ENCODE data around the gene TBC1D24. TPM values are rescaled to one million over a fixed set of nuclear protein-coding genes. Genes with fewer than 3 reads are reported as not detected.

TBC1D24 gene
- 9.1 and 12.6 TPM in 2 replicates for total RNA-seq

DNA sequence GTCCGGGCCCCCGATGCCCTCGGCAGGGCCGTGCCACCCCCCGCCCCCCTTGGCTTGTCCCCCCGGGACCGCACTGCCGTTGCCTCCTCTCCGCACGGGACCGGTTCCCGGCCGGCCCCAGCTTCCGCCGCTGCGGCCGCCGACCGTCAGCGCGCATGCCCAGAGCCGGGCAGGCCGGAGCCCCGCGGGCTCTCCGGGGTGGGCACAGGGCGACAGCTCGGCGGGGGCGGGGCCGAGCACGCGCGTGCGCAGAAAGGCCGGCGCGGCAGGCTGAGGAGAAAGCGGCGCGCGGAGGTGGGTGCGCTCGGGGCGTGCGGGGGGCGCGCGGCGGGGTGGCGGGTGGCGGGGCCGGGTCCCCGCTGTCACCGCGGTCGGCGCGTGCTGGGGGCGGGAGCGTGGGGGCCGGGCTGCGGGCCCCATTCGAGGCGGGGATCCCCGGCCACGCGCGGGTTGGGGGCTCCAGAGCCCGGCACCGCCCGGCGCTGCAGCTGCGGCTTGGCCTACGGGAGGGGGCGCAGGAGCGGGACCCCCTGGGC, at the start of gene TBC1D24:
TBC1D24 (plus strand) TSS at position 251 of the 536 bp plus-strand sequence. CDS start 21,022 bp downstream, outside the sequence.
- no peaks in the 10 kb centered on the region for H3K9me3 Mint-ChIP-seq
- DNase-seq = peak; percentile 89
- ChIA-PET POLR2A (interaction anchor here (0.6 to 2.3 kb wide), 12 partner anchors 12 to 510 kb away, joined by 3 to 18 read pairs (median 4); partner anchors contain the start of genes AMDHD2, PGP, RPS2 and TEDC2), CTCF (interaction anchor here (0.9 to 1.4 kb wide), 2 partner anchors 13 to 45 kb away, joined by 3 read pairs; no protein-coding TSS in a partner anchor)
- intact Hi-C loops (cut with micrococcal nuclease) = loop anchor here (1.0 to 2.0 kb wide), 4 partner anchors 12 to 135 kb away; partner anchors contain the start of genes ABCA3, CCNF and TEDC2
- no peaks in the 10 kb centered on the region for H3K36me3 Mint-ChIP-seq (ENCODE audit: low read depth)
- H3K27ac Mint-ChIP-seq = no peak within 1 kb of the TSS
- ATAC-seq (ENCODE audit: low read depth) = peak; percentile 79
- peaks cover 25% of the 10 kb centered on the region for H3K4me1 Mint-ChIP-seq
- H3K4me3 Mint-ChIP-seq = peak within 1 kb of the TSS; percentile 83
- peaks cover 10% of the 10 kb centered on the region for H3K27me3 Mint-ChIP-seq
- TF ChIP-seq, protein P1, sequence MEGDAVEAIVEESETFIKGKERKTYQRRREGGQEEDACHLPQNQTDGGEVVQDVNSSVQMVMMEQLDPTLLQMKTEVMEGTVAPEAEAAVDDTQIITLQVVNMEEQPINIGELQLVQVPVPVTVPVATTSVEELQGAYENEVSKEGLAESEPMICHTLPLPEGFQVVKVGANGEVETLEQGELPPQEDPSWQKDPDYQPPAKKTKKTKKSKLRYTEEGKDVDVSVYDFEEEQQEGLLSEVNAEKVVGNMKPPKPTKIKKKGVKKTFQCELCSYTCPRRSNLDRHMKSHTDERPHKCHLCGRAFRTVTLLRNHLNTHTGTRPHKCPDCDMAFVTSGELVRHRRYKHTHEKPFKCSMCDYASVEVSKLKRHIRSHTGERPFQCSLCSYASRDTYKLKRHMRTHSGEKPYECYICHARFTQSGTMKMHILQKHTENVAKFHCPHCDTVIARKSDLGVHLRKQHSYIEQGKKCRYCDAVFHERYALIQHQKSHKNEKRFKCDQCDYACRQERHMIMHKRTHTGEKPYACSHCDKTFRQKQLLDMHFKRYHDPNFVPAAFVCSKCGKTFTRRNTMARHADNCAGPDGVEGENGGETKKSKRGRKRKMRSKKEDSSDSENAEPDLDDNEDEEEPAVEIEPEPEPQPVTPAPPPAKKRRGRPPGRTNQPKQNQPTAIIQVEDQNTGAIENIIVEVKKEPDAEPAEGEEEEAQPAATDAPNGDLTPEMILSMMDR (IDR thresholded peaks at IDR 0.05) = no peak

- TF ChIP-seq, protein P1 (IDR thresholded peaks at IDR 0.05) = no peak
- intact Hi-C loops (cut with micrococcal nuclease) = loop anchor here (10.0 kb wide), 1 partner anchor 201 kb away; the partner anchor contains the start of gene E4F1
- peaks cover 3% of the 10 kb centered on the region for H3K36me3 Mint-ChIP-seq (ENCODE audit: low read depth)
- CTCF ChIA-PET = no interaction called here
- no peaks in the 10 kb centered on the region for H3K9me3 Mint-ChIP-seq
- DNase-seq = no peak
- POLR2A ChIA-PET = no interaction called here
- no peak overlapping the region for H3K27ac Mint-ChIP-seq
- ATAC-seq (ENCODE audit: low read depth) = no peak
- peaks cover 20% of the 10 kb centered on the region for H3K4me1 Mint-ChIP-seq
- no peaks in the 10 kb centered on the region for H3K27me3 Mint-ChIP-seq
- no peak overlapping the region for H3K4me3 Mint-ChIP-seq
Measured at GRCh38 chr16:2425825-2426430, 49.0 kb upstream of the TBC1D24 start.

- Mint-ChIP-seq H3K9me3 (no peaks in the 10 kb centered on the region), H3K27ac (no peak overlapping the region), H3K4me3 (no peak overlapping the region), H3K4me1 (peaks cover 20% of the 10 kb centered on the region), H3K27me3 (no peaks in the 10 kb centered on the region), H3K36me3 (ENCODE audit: low read depth) (peaks cover 3% of the 10 kb centered on the region)
- no peak for ATAC-seq (ENCODE audit: low read depth)
- TF ChIP-seq, protein P1 (IDR thresholded peaks at IDR 0.05) = no peak
- intact Hi-C loops (cut with micrococcal nuclease) = loop anchor here (10.0 kb wide), 1 partner anchor 202 kb away; the partner anchor contains the start of gene E4F1
- DNase-seq = no peak
- ChIA-PET POLR2A (no interaction called here), CTCF (interaction anchor here (0.8 kb wide), 1 partner anchor 23 kb away, joined by 3 read pairs; no protein-coding TSS in a partner anchor)
Measured at GRCh38 chr16:2426941-2427361, 48.0 kb upstream of the TBC1D24 start.

DNA sequence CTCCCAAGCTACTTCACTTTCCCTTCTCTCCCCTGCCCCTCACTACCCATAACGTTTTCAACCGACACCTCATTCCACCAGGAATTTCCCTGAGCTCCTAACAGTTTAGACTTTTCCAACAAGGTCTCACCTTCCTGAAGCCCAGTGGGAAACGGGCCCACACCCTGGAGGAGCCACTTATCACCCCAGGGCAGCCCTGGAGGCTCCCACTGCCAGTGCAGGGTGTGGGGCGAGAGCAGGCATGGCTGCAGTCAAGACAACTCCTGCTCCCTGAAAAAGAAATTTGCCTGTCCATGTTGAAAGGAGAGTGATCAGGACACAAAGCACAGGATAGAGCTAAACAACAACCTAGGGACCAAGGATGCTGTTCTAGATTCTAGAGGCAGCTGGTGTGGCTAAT, 47.4 kb upstream of the TBC1D24 start:
- peaks cover 20% of the 10 kb centered on the region for H3K4me1 Mint-ChIP-seq
- DNase-seq = no peak
- TF ChIP-seq, protein P1 (IDR thresholded peaks at IDR 0.05) = no peak
- peak overlapping the region; percentile 57 for H3K4me3 Mint-ChIP-seq
- ChIA-PET CTCF (interaction anchor here (0.8 to 1.5 kb wide), 2 partner anchors 22 to 59 kb away, joined by 3 to 4 read pairs; no protein-coding TSS in a partner anchor), POLR2A (interaction anchor here (1.0 kb wide), 1 partner anchor 59 kb away, joined by 3 read pairs; no protein-coding TSS in a partner anchor)
- H3K27ac Mint-ChIP-seq = no peak overlapping the region
- no peaks in the 10 kb centered on the region for H3K27me3 Mint-ChIP-seq
- no peak for ATAC-seq (ENCODE audit: low read depth)
- H3K36me3 Mint-ChIP-seq (ENCODE audit: low read depth) = peaks cover 4% of the 10 kb centered on the region
- intact Hi-C loops (cut with micrococcal nuclease) = loop anchor here (10.0 kb wide), 1 partner anchor 203 kb away; the partner anchor contains the start of gene E4F1
- no peaks in the 10 kb centered on the region for H3K9me3 Mint-ChIP-seq

Measured in activated B cell treated with CpG ODN at 0.5 μM for 24 hours (primary cell).